HEK293 (cell line): Measurements from ENCODE around the gene TATDN2.

Experiments used
- CTCF ChIA-PET: fragments of 350-600 bp; formaldehyde crosslinking; extraction: SDS; loops from one replicate; lab custom pipeline; 2021; ENCODE audit warnings: antibody characterized with exemption; lab: Yijun Ruan, JAX
- POLR2A ChIA-PET: fragments of 300-600 bp; formaldehyde crosslinking; extraction: SDS; loops from one replicate; lab custom pipeline; 2020; ENCODE audit warnings: antibody characterized with exemption, inconsistent platforms; lab: Yijun Ruan, JAX
- H3K27ac ChIP-seq: fragments of 200-500 bp; sonication (Bioruptor generic); 2 replicates; pipeline ENCODE4 v1.5.1; 2014; ENCODE audit warnings: low read depth, low read length, control low read depth, inconsistent platforms; ENCODE audit errors: extremely low read depth
- H3K36me3 ChIP-seq, 2 experiments: fragments of 200-500 bp in 1 of 2; sonication (Bioruptor generic) in 1 of 2; 1 replicate in 1 of 2; 2 replicates in 1 of 2; pipeline ENCODE4 v1.5.1; 2014 to 2017; ENCODE audit warnings: inconsistent platforms in 2 of 2, low read length in 2 of 2; ENCODE audit not compliant: control insufficient read depth in 2 of 2, insufficient read depth in 1 of 2
- H3K4me1 ChIP-seq: fragments of 200-500 bp; sonication (Bioruptor generic); 2 replicates; pipeline ENCODE4 v1.5.1; 2014; ENCODE audit warnings: mild to moderate bottlenecking, low read length, inconsistent platforms; ENCODE audit not compliant: control insufficient read depth, insufficient read depth
- H3K4me3 ChIP-seq: 2 replicates; pipeline ENCODE4 v1.5.1; 2011; ENCODE audit warnings: low read depth, mild to moderate bottlenecking, control low read depth, low read length, moderate library complexity
- H3K9me3 ChIP-seq: fragments of 200-500 bp; sonication (Bioruptor generic); 2 replicates; pipeline ENCODE4 v1.5.1; 2014; ENCODE audit warnings: low read depth, low read length, inconsistent platforms; ENCODE audit not compliant: control insufficient read depth, insufficient read depth
- EGR2 ChIP-seq: fragments of 450-650 bp; formaldehyde crosslinking; IDR thresholded peaks from 2 replicates; pipeline ENCODE4 v1.5.1; 2016; ENCODE audit warnings: low read depth, missing biosample characterization, missing genetic modification characterization
- GLIS1 ChIP-seq: fragments of 450-650 bp; formaldehyde crosslinking; IDR thresholded peaks from 2 replicates; pipeline ENCODE4 v1.5.1; 2016; ENCODE audit warnings: missing biosample characterization, missing genetic modification characterization
- MEIS1 ChIP-seq: sonication (generic); formaldehyde crosslinking; IDR thresholded peaks from 2 replicates; pipeline ENCODE4 v1.8.1; 2022; ENCODE audit warnings: missing genetic modification reagents, mild to moderate bottlenecking, borderline replicate concordance
- WT1 ChIP-seq: fragments of 450-650 bp; formaldehyde crosslinking; IDR thresholded peaks from 2 replicates; pipeline ENCODE4 v1.5.1; 2016; ENCODE audit warnings: missing biosample characterization, missing genetic modification characterization
- YY1 ChIP-seq: fragments of 450-650 bp; formaldehyde crosslinking; IDR thresholded peaks from 2 replicates; pipeline ENCODE4 v1.5.1; 2018; ENCODE audit warnings: missing biosample characterization, missing genetic modification characterization
- ZFP69B ChIP-seq: fragments of 450-650 bp; formaldehyde crosslinking; IDR thresholded peaks from 2 replicates; pipeline ENCODE4 v1.5.1; 2016; ENCODE audit warnings: missing biosample characterization, missing genetic modification characterization
- ZNF140 ChIP-seq: fragments of 450-650 bp; formaldehyde crosslinking; IDR thresholded peaks from 2 replicates; pipeline ENCODE4 v1.5.1; 2016; ENCODE audit warnings: missing biosample characterization, missing genetic modification characterization
- ZNF24 ChIP-seq: fragments of 450-650 bp; formaldehyde crosslinking; IDR thresholded peaks from 2 replicates; pipeline ENCODE4 v1.5.1; 2016; ENCODE audit warnings: missing biosample characterization, missing genetic modification characterization
- ZNF311 ChIP-seq: fragments of 450-650 bp; formaldehyde crosslinking; IDR thresholded peaks from 2 replicates; pipeline ENCODE4 v1.5.1; 2017; ENCODE audit warnings: missing biosample characterization, missing genetic modification characterization, borderline replicate concordance
- ZNF394 ChIP-seq: fragments of 450-650 bp; formaldehyde crosslinking; IDR thresholded peaks from 2 replicates; pipeline ENCODE4 v1.5.1; 2016; ENCODE audit warnings: missing biosample characterization, missing genetic modification characterization, mild to moderate bottlenecking, moderate library complexity, borderline replicate concordance
- ZNF404 ChIP-seq: fragments of 450-650 bp; formaldehyde crosslinking; IDR thresholded peaks from 2 replicates; pipeline ENCODE4 v1.5.1; 2017; ENCODE audit warnings: missing biosample characterization, missing genetic modification characterization
- ZNF416 ChIP-seq: fragments of 450-650 bp; formaldehyde crosslinking; IDR thresholded peaks from 2 replicates; pipeline ENCODE4 v1.5.1; 2016; ENCODE audit warnings: missing biosample characterization, missing genetic modification characterization
- ZNF561 ChIP-seq: fragments of 450-650 bp; IDR thresholded peaks from 2 replicates; pipeline ENCODE4 v1.5.1; 2018; ENCODE audit warnings: missing biosample characterization, missing genetic modification characterization, borderline replicate concordance
- ZNF621 ChIP-seq: fragments of 450-650 bp; formaldehyde crosslinking; IDR thresholded peaks from 2 replicates; pipeline ENCODE4 v1.5.1; 2017; ENCODE audit warnings: missing biosample characterization, missing genetic modification characterization
- ZNF707 ChIP-seq: fragments of 450-650 bp; formaldehyde crosslinking; IDR thresholded peaks from 2 replicates; pipeline ENCODE4 v1.5.1; 2016; ENCODE audit warnings: missing biosample characterization, missing genetic modification characterization
- ZNF776 ChIP-seq: fragments of 450-650 bp; formaldehyde crosslinking; IDR thresholded peaks from 2 replicates; pipeline ENCODE4 v1.5.0; 2017; ENCODE audit warnings: missing biosample characterization, missing genetic modification characterization, borderline replicate concordance
- TF ChIP-seq, protein P1 (sequence below): fragments of 450-650 bp; formaldehyde crosslinking; IDR thresholded peaks from 2 replicates; pipeline ENCODE4 v1.5.1; 2016; ENCODE audit warnings: missing biosample characterization, missing genetic modification characterization
- TF ChIP-seq, protein P2 (sequence below): fragments of 450-650 bp; formaldehyde crosslinking; IDR thresholded peaks from 2 replicates; pipeline ENCODE4 v1.5.1; 2016; ENCODE audit warnings: missing biosample characterization, missing genetic modification characterization
- TF ChIP-seq, protein P3 (sequence below): fragments of 450-650 bp; formaldehyde crosslinking; conservative IDR thresholded peaks from 2 replicates; pipeline ENCODE4 v1.5.1; 2016; ENCODE audit warnings: low read depth, missing biosample characterization, missing genetic modification characterization
- TF ChIP-seq, protein P4 (sequence below): fragments of 450-650 bp; formaldehyde crosslinking; IDR thresholded peaks from 2 replicates; pipeline ENCODE4 v1.5.1; 2017; ENCODE audit warnings: missing biosample characterization, missing genetic modification characterization

TATDN2 gene

DNA sequence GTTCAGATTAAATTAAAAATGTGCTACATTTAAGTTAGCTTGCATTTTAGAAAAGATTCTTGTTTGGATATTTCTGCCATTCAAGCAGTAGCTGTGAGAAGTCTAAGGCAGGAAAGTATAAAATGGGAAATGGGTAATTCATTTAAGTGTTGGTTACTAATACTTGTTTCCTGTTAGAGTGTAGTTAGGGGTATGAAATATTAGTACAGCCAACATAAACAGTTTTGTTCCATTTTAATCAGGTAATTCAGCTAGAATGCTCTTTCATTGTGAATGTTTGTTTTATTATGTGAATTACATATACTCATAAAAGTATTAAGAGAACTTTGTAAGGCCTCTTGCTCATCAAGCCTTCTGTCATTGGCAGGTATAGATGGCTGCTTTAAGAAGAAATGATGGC is 19.9 kb downstream of the TATDN2 start (continued):
- TF ChIP-seq ZNF404 (tag by site-specific recombination) (no peak), ZNF776 (tag by site-specific recombination) (no peak), ZFP69B (tag by site-specific recombination) (no peak), YY1 (no peak), ZNF394 (no peak), EGR2 (tag by site-specific recombination) (no peak), ZNF561 (tag by site-specific recombination) (no peak)
- TF ChIP-seq, protein P1, sequence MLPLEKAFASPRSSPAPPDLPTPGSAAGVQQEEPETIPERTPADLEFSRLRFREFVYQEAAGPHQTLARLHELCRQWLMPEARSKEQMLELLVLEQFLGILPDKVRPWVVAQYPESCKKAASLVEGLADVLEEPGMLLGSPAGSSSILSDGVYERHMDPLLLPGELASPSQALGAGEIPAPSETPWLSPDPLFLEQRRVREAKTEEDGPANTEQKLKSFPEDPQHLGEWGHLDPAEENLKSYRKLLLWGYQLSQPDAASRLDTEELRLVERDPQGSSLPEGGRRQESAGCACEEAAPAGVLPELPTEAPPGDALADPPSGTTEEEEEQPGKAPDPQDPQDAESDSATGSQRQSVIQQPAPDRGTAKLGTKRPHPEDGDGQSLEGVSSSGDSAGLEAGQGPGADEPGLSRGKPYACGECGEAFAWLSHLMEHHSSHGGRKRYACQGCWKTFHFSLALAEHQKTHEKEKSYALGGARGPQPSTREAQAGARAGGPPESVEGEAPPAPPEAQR (tag by site-specific recombination): no peak
- TF ChIP-seq, protein P2, sequence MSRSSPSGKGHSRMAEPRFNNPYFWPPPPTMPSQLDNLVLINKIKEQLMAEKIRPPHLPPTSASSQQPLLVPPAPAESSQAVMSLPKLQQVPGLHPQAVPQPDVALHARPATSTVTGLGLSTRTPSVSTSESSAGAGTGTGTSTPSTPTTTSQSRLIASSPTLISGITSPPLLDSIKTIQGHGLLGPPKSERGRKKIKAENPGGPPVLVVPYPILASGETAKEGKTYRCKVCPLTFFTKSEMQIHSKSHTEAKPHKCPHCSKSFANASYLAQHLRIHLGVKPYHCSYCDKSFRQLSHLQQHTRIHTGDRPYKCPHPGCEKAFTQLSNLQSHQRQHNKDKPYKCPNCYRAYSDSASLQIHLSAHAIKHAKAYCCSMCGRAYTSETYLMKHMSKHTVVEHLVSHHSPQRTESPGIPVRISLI (tag by site-specific recombination): no peak
- TF ChIP-seq, protein P3, sequence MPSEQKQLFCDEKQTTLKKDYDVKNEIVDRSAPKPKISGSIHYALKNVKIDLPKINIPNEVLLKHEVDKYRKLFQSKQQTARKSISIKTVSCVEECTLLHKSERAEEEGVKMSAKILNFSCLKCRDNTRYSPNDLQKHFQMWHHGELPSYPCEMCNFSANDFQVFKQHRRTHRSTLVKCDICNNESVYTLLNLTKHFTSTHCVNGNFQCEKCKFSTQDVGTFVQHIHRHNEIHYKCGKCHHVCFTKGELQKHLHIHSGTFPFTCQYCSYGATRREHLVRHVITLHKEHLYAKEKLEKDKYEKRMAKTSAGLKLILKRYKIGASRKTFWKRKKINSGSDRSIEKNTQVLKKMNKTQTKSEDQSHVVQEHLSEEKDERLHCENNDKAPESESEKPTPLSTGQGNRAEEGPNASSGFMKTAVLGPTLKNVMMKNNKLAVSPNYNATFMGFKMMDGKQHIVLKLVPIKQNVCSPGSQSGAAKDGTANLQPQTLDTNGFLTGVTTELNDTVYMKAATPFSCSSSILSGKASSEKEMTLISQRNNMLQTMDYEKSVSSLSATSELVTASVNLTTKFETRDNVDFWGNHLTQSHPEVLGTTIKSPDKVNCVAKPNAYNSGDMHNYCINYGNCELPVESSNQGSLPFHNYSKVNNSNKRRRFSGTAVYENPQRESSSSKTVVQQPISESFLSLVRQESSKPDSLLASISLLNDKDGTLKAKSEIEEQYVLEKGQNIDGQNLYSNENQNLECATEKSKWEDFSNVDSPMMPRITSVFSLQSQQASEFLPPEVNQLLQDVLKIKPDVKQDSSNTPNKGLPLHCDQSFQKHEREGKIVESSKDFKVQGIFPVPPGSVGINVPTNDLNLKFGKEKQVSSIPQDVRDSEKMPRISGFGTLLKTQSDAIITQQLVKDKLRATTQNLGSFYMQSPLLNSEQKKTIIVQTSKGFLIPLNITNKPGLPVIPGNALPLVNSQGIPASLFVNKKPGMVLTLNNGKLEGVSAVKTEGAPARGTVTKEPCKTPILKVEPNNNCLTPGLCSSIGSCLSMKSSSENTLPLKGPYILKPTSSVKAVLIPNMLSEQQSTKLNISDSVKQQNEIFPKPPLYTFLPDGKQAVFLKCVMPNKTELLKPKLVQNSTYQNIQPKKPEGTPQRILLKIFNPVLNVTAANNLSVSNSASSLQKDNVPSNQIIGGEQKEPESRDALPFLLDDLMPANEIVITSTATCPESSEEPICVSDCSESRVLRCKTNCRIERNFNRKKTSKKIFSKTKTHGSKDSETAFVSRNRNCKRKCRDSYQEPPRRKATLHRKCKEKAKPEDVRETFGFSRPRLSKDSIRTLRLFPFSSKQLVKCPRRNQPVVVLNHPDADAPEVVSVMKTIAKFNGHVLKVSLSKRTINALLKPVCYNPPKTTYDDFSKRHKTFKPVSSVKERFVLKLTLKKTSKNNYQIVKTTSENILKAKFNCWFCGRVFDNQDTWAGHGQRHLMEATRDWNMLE (tag by site-specific recombination): no peak
- TF ChIP-seq, all 188 proteins: peak for 0

DNA sequence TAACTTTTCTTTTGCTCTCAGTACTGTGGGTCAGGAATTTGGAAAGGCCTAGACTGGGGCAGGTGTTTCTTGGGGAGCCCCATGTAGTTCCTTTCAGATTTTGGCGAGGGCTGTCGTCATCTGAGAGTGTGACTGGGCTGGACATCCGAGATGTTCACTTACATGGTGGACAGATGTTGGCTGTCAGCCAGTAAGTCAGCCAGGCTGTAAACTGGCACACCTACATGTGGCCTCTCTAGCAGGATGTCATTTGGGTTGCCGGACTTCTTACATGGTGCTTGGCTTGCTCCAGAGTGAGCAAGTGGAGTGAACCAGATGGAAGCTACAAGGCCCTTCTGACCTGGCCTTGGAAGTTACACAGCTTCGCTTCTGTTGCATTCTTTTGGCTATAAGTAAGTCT is 20.7 kb downstream of the TATDN2 start:
- no peak overlapping the region for H3K4me3 ChIP-seq
- H3K36me3 ChIP-seq: peaks cover 36 to 66% of the 10 kb centered on the region in 2 experiments
- no peaks in the 10 kb centered on the region for H3K9me3 ChIP-seq
- CTCF ChIA-PET: no interaction called here
- TF ChIP-seq ZNF416 (tag by site-specific recombination) (no peak), ZNF707 (tag by site-specific recombination) (no peak), ZNF621 (no peak), ZNF311 (tag by site-specific recombination) (no peak), GLIS1 (tag by site-specific recombination) (no peak), ZFP69B (tag by site-specific recombination) (no peak), ZNF24 (no peak), ZNF140 (tag by site-specific recombination) (no peak), MEIS1 (CRISPR knock-in tag) (no peak), WT1 (no peak)
- TF ChIP-seq, protein P2 (tag by site-specific recombination): no peak
- TF ChIP-seq, protein P4, sequence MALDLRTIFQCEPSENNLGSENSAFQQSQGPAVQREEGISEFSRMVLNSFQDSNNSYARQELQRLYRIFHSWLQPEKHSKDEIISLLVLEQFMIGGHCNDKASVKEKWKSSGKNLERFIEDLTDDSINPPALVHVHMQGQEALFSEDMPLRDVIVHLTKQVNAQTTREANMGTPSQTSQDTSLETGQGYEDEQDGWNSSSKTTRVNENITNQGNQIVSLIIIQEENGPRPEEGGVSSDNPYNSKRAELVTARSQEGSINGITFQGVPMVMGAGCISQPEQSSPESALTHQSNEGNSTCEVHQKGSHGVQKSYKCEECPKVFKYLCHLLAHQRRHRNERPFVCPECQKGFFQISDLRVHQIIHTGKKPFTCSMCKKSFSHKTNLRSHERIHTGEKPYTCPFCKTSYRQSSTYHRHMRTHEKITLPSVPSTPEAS: no peak
- no peak overlapping the region for H3K27ac ChIP-seq
- POLR2A ChIA-PET: no interaction called here
- peaks cover 8% of the 10 kb centered on the region; the same call in 1 of the 2 replicates for H3K4me1 ChIP-seq
